OCI-LY7 (cell line): ENCODE measurements around the gene AKR1A1. TPM values are rescaled to one million over a fixed set of nuclear protein-coding genes. Genes with fewer than 3 reads are reported as not detected.

Experiments
- BruUV-seq: library from RNA; stranded (reverse); fragments of 400-500 nt; replicated peaks from 2 replicates; lab custom pipeline; 2021; lab: Mats Ljungman, UMichigan
- CTCF ChIA-PET: fragments of 300-600 bp; sonication (Branson Sonifier 250); formaldehyde crosslinking; loops from one replicate; lab custom pipeline; 2022; ENCODE audit warnings: antibody characterized with exemption; ENCODE audit not compliant: unreplicated experiment; lab: Charles Lee
- POLR2A ChIA-PET: fragments of 300-600 bp; sonication (Branson Sonifier 250); formaldehyde crosslinking; loops from one replicate; lab custom pipeline; 2022; ENCODE audit warnings: antibody characterized with exemption; lab: Charles Lee
- DNase-seq: peaks from one replicate; pipeline ENCODE4 v3.0.0-alpha.2; 2015; ENCODE audit warnings: low spot score
- H2AFZ ChIP-seq: fragments of 200-600 bp; sonication (generic), shearing (Covaris generic); 2 replicates; pipeline ENCODE4 v1.6.1; 2014; ENCODE audit warnings: mild to moderate bottlenecking, antibody characterized with exemption, low read length, moderate library complexity
- H3K27ac ChIP-seq: fragments of 200-600 bp; sonication (generic); 2 replicates; pipeline ENCODE4 v1.5.1; 2014; ENCODE audit warnings: mixed run types, low read depth, mild to moderate bottlenecking, moderate library complexity, low read length, inconsistent platforms; ENCODE audit not compliant: poor library complexity, severe bottlenecking
- H3K36me3 ChIP-seq: fragments of 200-600 bp; sonication (generic); 2 replicates; pipeline ENCODE4 v1.6.1; 2014; ENCODE audit warnings: mild to moderate bottlenecking, antibody characterized with exemption, low read length, moderate library complexity, mixed read lengths; ENCODE audit not compliant: insufficient read depth
- H3K4me1 ChIP-seq: fragments of 200-600 bp; sonication (generic); 2 replicates; pipeline ENCODE4 v1.5.1; 2014; ENCODE audit warnings: mild to moderate bottlenecking, low read length; ENCODE audit not compliant: insufficient read depth, poor library complexity, severe bottlenecking
- H3K4me2 ChIP-seq: fragments of 200-600 bp; sonication (generic); 2 replicates; pipeline ENCODE4 v1.6.1; 2014; ENCODE audit warnings: mild to moderate bottlenecking, low read length
- H3K4me3 ChIP-seq: fragments of 200-600 bp; sonication (generic); 2 replicates; pipeline ENCODE4 v1.5.1; 2014; ENCODE audit warnings: mild to moderate bottlenecking, low read depth, low read length; ENCODE audit not compliant: poor library complexity, severe bottlenecking
- H3K79me2 ChIP-seq: fragments of 200-600 bp; sonication (generic); 2 replicates; pipeline ENCODE4 v1.6.1; 2016; ENCODE audit warnings: low read depth, mild to moderate bottlenecking, low read length, moderate library complexity, mixed read lengths; ENCODE audit not compliant: insufficient read depth
- H3K9me2 ChIP-seq: fragments of 200-600 bp; sonication (generic); 2 replicates; pipeline ENCODE4 v1.6.1; 2016; ENCODE audit warnings: mild to moderate bottlenecking, low read length, mixed read lengths; ENCODE audit not compliant: insufficient read depth
- H3K9me3 ChIP-seq: fragments of 200-600 bp; sonication (generic); 2 replicates; pipeline ENCODE4 v1.6.1; 2014; ENCODE audit warnings: mild to moderate bottlenecking, mixed run types, low read length, mixed read lengths
- H4K20me1 ChIP-seq: fragments of 200-600 bp; sonication (generic); 2 replicates; pipeline ENCODE4 v1.6.1; 2014; ENCODE audit warnings: mild to moderate bottlenecking, antibody characterized with exemption, low read length, moderate library complexity, mixed read lengths; ENCODE audit not compliant: insufficient read depth
- CTCF ChIP-seq: fragments of 200-600 bp; sonication (generic); conservative IDR thresholded peaks from 2 replicates; pipeline ENCODE4 v1.5.1; 2014; ENCODE audit warnings: mild to moderate bottlenecking, antibody characterized with exemption, low read length, moderate library complexity, mixed read lengths
- EZH2phosphoT487 ChIP-seq: fragments of 200-600 bp; sonication (generic); IDR thresholded peaks from 2 replicates; pipeline ENCODE4 v1.6.1; 2018; ENCODE audit warnings: low read depth, borderline replicate concordance, mild to moderate bottlenecking, mixed run types, antibody characterized with exemption, low read length, moderate library complexity, mixed read lengths
- intact Hi-C: fragments of 100-400 bp; cut with micrococcal nuclease; formaldehyde crosslinking; loops from one replicate; pipeline ENCODE4 v1.10.0; 2022; ENCODE audit not compliant: unreplicated experiment
- total RNA-seq, 2 experiments: library from RNA; depleted of rRNA in 1 of 2; stranded (reverse); fragments of >200 nt in 1 of 2; shearing (Covaris generic) in 1 of 2; gene quantifications; 2 replicates each; pipeline ENCODE4 v1.2.3, GENCODE V29; 2014 to 2022

AKR1A1 gene
- total RNA-seq, 2 experiments from 2014 or later = 141 to 142 TPM

- Histone ChIP-seq H3K36me3 (peaks cover 94% of the 10 kb centered on the region), H2AFZ (no peak overlapping the region), H3K27ac (no peak overlapping the region), H3K9me2 (no peaks in the 10 kb centered on the region), H3K4me1 (peaks cover 34% of the 10 kb centered on the region), H3K9me3 (no peaks in the 10 kb centered on the region), H4K20me1 (peaks cover 9% of the 10 kb centered on the region; the same call in 1 of the 2 replicates), H3K4me2 (no peak overlapping the region), H3K4me3 (no peak overlapping the region), H3K79me2 (peaks cover 22% of the 10 kb centered on the region; the same call in 1 of the 2 replicates)
- ChIA-PET POLR2A (interaction anchor here (0.6 to 0.7 kb wide), 2 partner anchors 36 to 124 kb away, joined by 4 to 9 read pairs; no protein-coding TSS in a partner anchor), CTCF (no interaction called here)
- no TSS peak for BruUV-seq
- TF ChIP-seq CTCF (no peak), EZH2phosphoT487 (no peak)
- DNase-seq = no peak
- intact Hi-C loops = loop anchor here (10.0 kb wide), 1 partner anchor 614 kb away; no protein-coding TSS in a partner anchor
Observed at GRCh38 chr1:45610589-45611226, 60.1 kb downstream of the AKR1A1 start.

GRCh38 chr1:45612941-45613579 is 62.4 kb downstream of the AKR1A1 start:
- Histone ChIP-seq H3K36me3 (peaks cover 94% of the 10 kb centered on the region), H3K4me3 (no peak overlapping the region), H3K79me2 (peaks cover 6% of the 10 kb centered on the region; the same call in 1 of the 2 replicates), H3K27ac (no peak overlapping the region), H3K9me3 (no peaks in the 10 kb centered on the region), H3K4me1 (peaks cover 26% of the 10 kb centered on the region), H2AFZ (no peak overlapping the region), H3K4me2 (no peak overlapping the region), H3K9me2 (no peaks in the 10 kb centered on the region), H4K20me1 (peaks cover 7% of the 10 kb centered on the region; the same call in 1 of the 2 replicates)
- no peak for DNase-seq
- intact Hi-C loops = loop anchor here (10.0 kb wide), 1 partner anchor 612 kb away; no protein-coding TSS in a partner anchor
- ChIA-PET POLR2A (interaction anchor here (1.4 kb wide), 1 partner anchor 16 kb away, joined by 5 read pairs; no protein-coding TSS in a partner anchor), CTCF (no interaction called here)
- TF ChIP-seq CTCF (no peak), EZH2phosphoT487 (no peak)
- BruUV-seq = no TSS peak
